Thoracic aorta (tissue), 2 donors: ENCODE measurements around the gene CD247. TPM values are rescaled to one million over a fixed set of nuclear protein-coding genes. Genes with fewer than 3 reads are reported as not detected.

Experiments
- ATAC-seq: fragments of 150-250 bp; one replicate; pipeline ENCODE4 v1.8.0; 2017; ENCODE audit warnings: low read depth; ENCODE audit not compliant: insufficient number of reproducible peaks, low FRiP score
- DNase-seq: peaks from one replicate; pipeline ENCODE4 v3.0.0-alpha.2; 2020; ENCODE audit warnings: low spot score
- H3K27ac ChIP-seq, 2 donors: fragments of 200-600 bp; sonication (generic); 1 replicate in 1 of 2; 2 replicates in 1 of 2; pipeline ENCODE4 v1.5.1; 2016; ENCODE audit warnings: mild to moderate bottlenecking in 2 of 2, moderate library complexity in 2 of 2
- H3K27me3 ChIP-seq: fragments of 200-600 bp; sonication (generic); replicated peaks from 2 replicates; pipeline ENCODE4 v1.6.0; 2016; ENCODE audit warnings: mild to moderate bottlenecking; ENCODE audit not compliant: insufficient read depth
- H3K36me3 ChIP-seq: fragments of 200-600 bp; sonication (generic); one replicate; pipeline ENCODE4 v1.5.1; 2016
- H3K4me1 ChIP-seq, 2 donors: fragments of 200-600 bp; sonication (generic); 1 replicate in 1 of 2; 2 replicates in 1 of 2; pipeline versions ENCODE4 v1.5.1 to v1.6.0; 2016; ENCODE audit warnings: low read depth in 2 of 2, mild to moderate bottlenecking in 1 of 2; ENCODE audit not compliant: control insufficient read depth in 1 of 2
- H3K4me3 ChIP-seq: fragments of 200-600 bp; sonication (generic); 2 replicates; pipeline ENCODE4 v1.5.1; 2016; ENCODE audit warnings: mild to moderate bottlenecking
- H3K9me3 ChIP-seq: fragments of 200-600 bp; sonication (generic); 2 replicates; pipeline ENCODE4 v1.5.1; 2016
- total RNA-seq, 2 donors: library from RNA; depleted of rRNA; stranded (reverse); fragments of >200 nt; gene quantifications; one replicate each; pipeline versions ENCODE4 v1.1.0 to v1.2.3, GENCODE V29; 2016
- TF ChIP-seq, protein P1 (sequence below): fragments of 200-600 bp; sonication (generic); IDR thresholded peaks from one replicate; pipeline ENCODE4 v1.5.1; 2019; ENCODE audit warnings: antibody characterized with exemption

Gene CD247
- total RNA-seq, 2 donors from 2014 or later = 1.6 to 8.5 TPM

GRCh38 chr1:167479331-167479979, 38.9 kb downstream of the CD247 start:
- Histone ChIP-seq H3K4me1 (no peaks in the 10 kb centered on the region), H3K4me3 (no peak overlapping the region), H3K27me3 (no peaks in the 10 kb centered on the region), H3K27ac (no peak overlapping the region), H3K9me3 (no peaks in the 10 kb centered on the region), H3K36me3 (no peaks in the 10 kb centered on the region)
- TF ChIP-seq, protein P1, sequence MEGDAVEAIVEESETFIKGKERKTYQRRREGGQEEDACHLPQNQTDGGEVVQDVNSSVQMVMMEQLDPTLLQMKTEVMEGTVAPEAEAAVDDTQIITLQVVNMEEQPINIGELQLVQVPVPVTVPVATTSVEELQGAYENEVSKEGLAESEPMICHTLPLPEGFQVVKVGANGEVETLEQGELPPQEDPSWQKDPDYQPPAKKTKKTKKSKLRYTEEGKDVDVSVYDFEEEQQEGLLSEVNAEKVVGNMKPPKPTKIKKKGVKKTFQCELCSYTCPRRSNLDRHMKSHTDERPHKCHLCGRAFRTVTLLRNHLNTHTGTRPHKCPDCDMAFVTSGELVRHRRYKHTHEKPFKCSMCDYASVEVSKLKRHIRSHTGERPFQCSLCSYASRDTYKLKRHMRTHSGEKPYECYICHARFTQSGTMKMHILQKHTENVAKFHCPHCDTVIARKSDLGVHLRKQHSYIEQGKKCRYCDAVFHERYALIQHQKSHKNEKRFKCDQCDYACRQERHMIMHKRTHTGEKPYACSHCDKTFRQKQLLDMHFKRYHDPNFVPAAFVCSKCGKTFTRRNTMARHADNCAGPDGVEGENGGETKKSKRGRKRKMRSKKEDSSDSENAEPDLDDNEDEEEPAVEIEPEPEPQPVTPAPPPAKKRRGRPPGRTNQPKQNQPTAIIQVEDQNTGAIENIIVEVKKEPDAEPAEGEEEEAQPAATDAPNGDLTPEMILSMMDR = no peak
- no peak for ATAC-seq
- DNase-seq = no peak

GRCh38 chr1:167477986-167478385, 40.3 kb downstream of the CD247 start:
- no peak for ATAC-seq
- no peaks in the 10 kb centered on the region for H3K4me1 ChIP-seq

DNA sequence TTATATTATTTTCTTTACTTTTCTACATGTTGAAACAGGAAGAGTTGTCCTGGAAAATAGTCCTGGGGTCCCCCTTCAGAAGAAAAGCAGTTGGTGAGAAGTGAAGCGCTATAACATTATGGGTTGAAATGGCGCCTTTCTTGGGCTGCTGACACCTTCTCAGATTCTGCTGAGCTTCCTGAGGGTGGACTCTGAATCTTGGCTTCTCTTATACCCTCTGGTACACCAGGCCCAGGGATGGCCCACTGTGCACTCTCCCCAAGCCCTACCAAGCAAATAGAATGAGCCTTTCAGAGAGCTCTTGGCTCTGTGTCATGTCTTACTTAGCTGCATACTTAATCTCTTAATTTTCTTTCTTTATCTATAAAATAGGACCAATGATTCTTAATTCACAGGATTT, 42.3 kb downstream of the CD247 start:
- DNase-seq (no peak), ATAC-seq (no peak)
- Histone ChIP-seq H3K4me3 (no peak overlapping the region), H3K27ac (no peak overlapping the region), H3K36me3 (no peaks in the 10 kb centered on the region), H3K27me3 (no peaks in the 10 kb centered on the region), H3K9me3 (no peaks in the 10 kb centered on the region), H3K4me1 (no peaks in the 10 kb centered on the region)
- TF ChIP-seq, protein P1 = no peak

More at GRCh38 chr1:167477986-167478385, 40.3 kb downstream of the CD247 start:
- DNase-seq = no peak
- H3K36me3 ChIP-seq = no peaks in the 10 kb centered on the region
- TF ChIP-seq, protein P1 = no peak
- no peaks in the 10 kb centered on the region for H3K9me3 ChIP-seq
- H3K4me3 ChIP-seq = no peak overlapping the region
- H3K27ac ChIP-seq = no peak overlapping the region
- no peaks in the 10 kb centered on the region for H3K27me3 ChIP-seq

DNA sequence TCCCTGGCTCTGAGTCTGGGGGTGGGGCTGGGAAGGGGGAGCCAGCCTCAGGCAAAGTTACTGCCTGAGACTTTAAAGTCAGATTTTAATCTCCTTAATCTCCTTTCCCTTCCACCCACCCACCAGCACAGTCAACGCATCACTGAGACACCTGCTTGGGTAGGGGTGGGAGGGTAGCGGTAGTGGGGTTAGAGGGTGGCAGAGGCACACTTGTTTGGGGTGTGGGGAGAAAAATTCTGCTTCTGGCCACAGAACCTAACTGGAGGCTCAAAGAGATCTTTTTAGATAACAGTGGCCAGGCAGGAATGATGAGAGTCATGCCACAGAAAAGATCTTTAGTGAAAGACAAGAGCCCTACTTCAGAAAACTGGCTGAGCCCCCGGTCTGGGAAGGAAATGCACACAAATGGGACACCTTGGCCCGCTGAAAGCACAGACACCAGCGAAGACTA, 44.1 kb downstream of the CD247 start:
- H3K27me3 ChIP-seq = no peaks in the 10 kb centered on the region
- no peak for ATAC-seq

DNA sequence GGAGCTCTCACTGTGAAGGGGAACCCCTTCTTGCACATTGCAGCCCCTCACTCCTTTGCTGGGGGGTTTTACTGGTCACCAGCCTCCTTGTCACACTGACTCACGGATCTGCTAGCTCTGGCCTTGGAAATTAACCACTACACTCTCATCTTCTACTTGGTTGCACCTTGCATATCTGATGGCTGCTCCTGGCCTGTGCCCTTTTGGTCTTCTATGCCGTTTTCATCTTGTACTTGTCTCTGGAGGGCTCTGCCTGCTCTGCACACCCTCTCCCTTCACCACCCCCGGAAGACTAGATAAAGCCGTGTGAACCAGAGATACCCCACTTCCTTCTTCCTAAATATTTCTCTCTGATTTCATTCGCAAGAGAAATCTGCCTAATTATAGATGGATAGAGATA, 44.6 kb downstream of the CD247 start:
- TF ChIP-seq, protein P1 = no peak
- DNase-seq = no peak
- no peaks in the 10 kb centered on the region for H3K36me3 ChIP-seq
- H3K27ac ChIP-seq = no peak overlapping the region
- no peaks in the 10 kb centered on the region for H3K4me1 ChIP-seq
- H3K4me3 ChIP-seq = no peak overlapping the region
- no peaks in the 10 kb centered on the region for H3K9me3 ChIP-seq
- no peak for ATAC-seq
- H3K27me3 ChIP-seq = no peaks in the 10 kb centered on the region

More for the DNA sequence above, 44.1 kb downstream of the CD247 start:
- TF ChIP-seq, protein P1 = no peak
- DNase-seq = no peak
- Histone ChIP-seq H3K4me1 (no peaks in the 10 kb centered on the region), H3K36me3 (no peaks in the 10 kb centered on the region), H3K27ac (no peak overlapping the region), H3K9me3 (no peaks in the 10 kb centered on the region), H3K4me3 (no peak overlapping the region)
